Chondrocyte (in vitro differentiated cells): ENCODE results near the gene PDE3B. TPM values are rescaled to one million over a fixed set of nuclear protein-coding genes. Genes with fewer than 3 reads are reported as not detected.
A peak's percentile ranks its signal among the peaks of the same experiment; 100 is the strongest.

Experiments
- DNase-seq: peaks from one replicate; pipeline ENCODE4 v3.0.0; 2021; ENCODE audit warnings: mixed read lengths, low spot score
- H3K27ac Mint-ChIP-seq: one replicate; pipeline ENCODE4 v1.8.0; 2021; ENCODE audit warnings: mild to moderate bottlenecking, moderate library complexity, mixed read lengths; ENCODE audit not compliant: unreplicated experiment
- H3K27me3 Mint-ChIP-seq: 2 replicates; pipeline ENCODE4 v1.8.0; 2021; ENCODE audit warnings: low read depth, mixed read lengths
- H3K36me3 Mint-ChIP-seq: 2 replicates; pipeline ENCODE4 v1.8.0; 2021; ENCODE audit warnings: low read depth, mixed read lengths
- H3K4me1 Mint-ChIP-seq: 2 replicates; pipeline ENCODE4 v1.8.0; 2021; ENCODE audit warnings: low read depth, mild to moderate bottlenecking, mixed read lengths
- H3K4me3 Mint-ChIP-seq: one replicate; pipeline ENCODE4 v1.8.0; 2021; ENCODE audit warnings: mild to moderate bottlenecking, moderate library complexity, mixed read lengths; ENCODE audit not compliant: unreplicated experiment
- H3K9me3 Mint-ChIP-seq: 2 replicates; pipeline ENCODE4 v1.8.0; 2021; ENCODE audit warnings: low read depth, mixed read lengths
- CTCF ChIP-seq: fragments of 200-600 bp; sonication (generic); IDR thresholded peaks from 2 replicates; pipeline ENCODE4 v1.5.0; 2021; ENCODE audit warnings: antibody characterized with exemption, mild to moderate bottlenecking, moderate library complexity
- total RNA-seq: library from RNA; stranded (reverse); gene quantifications from 3 replicates; pipeline ENCODE4 v1.2.1, GENCODE V29; 2021

The PDE3B gene
- total RNA-seq, 1 donor from 2014 or later, result 0.47 TPM

GRCh38 chr11:14906993-14907392, 263.4 kb downstream of the PDE3B start:
- DNase-seq, result no peak
- Mint-ChIP-seq H3K27me3 (peaks cover 22% of the 10 kb centered on the region), H3K4me1 (peaks cover 7% of the 10 kb centered on the region), H3K27ac (no peak overlapping the region), H3K36me3 (no peaks in the 10 kb centered on the region), H3K4me3 (no peak overlapping the region), H3K9me3 (no peaks in the 10 kb centered on the region)
- TF ChIP-seq CTCF, result no peak

DNA sequence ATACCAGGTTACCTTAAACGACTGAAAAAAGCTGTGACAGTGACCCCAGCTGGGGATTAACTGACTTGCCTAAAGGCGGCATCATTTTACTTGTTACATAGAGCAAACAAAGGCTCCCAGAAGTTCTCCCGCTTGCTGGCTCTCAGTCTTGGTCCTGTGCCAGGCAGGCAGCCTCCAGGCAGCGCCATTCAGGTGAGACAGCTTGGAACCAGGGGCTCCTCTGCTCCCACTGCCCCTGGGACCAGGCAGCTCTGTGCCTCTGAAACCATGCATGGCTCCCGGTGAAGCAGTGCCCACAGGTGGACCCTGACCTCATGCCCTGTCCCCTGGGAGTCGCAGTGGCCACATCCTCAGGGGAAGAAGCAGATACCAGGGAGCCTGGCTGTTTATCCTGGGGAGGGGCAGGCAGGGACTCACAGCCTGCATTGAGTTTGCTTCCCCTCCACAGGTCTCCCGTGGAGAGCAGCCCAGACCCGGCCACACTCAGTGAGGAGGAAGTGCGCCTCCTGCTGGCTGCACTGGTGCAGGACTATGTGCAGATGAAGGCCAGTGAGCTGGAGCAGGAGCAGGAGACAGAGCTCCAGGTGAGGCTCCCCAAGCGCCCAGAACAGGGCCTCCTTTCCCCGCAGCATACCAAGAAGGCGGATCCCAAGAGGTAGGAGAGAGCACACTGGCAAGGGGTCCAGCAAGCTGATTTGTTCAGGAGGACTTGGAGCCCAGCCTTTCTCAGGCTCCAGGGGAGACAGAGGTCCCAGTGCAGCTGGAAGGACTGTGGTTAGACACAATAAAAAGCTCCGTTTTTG, 264.0 kb downstream of the PDE3B start:
- TF ChIP-seq CTCF, result peak; percentile 79
- Mint-ChIP-seq H3K36me3 (no peaks in the 10 kb centered on the region), H3K27ac (no peak overlapping the region), H3K9me3 (no peaks in the 10 kb centered on the region), H3K4me1 (peaks cover 6% of the 10 kb centered on the region), H3K27me3 (peaks cover 22% of the 10 kb centered on the region), H3K4me3 (no peak overlapping the region)
- DNase-seq, result peak; percentile 88

GRCh38 chr11:14908214-14908880, 264.7 kb downstream of the PDE3B start:
- Mint-ChIP-seq H3K4me3 (no peak overlapping the region), H3K36me3 (no peaks in the 10 kb centered on the region), H3K27ac (no peak overlapping the region), H3K4me1 (no peaks in the 10 kb centered on the region), H3K9me3 (no peaks in the 10 kb centered on the region), H3K27me3 (peaks cover 22% of the 10 kb centered on the region)
- TF ChIP-seq CTCF, result peak; percentile 76
- DNase-seq, result no peak

- TF ChIP-seq CTCF, result no peak
- no peaks in the 10 kb centered on the region for H3K4me1 Mint-ChIP-seq
- DNase-seq, result no peak
- no peak overlapping the region for H3K27ac Mint-ChIP-seq
- peaks cover 29% of the 10 kb centered on the region for H3K27me3 Mint-ChIP-seq
- no peaks in the 10 kb centered on the region for H3K36me3 Mint-ChIP-seq
- no peak overlapping the region for H3K4me3 Mint-ChIP-seq
- peaks cover 7% of the 10 kb centered on the region for H3K9me3 Mint-ChIP-seq
Measured at GRCh38 chr11:14914536-14914935, 270.9 kb downstream of the PDE3B start.

DNA sequence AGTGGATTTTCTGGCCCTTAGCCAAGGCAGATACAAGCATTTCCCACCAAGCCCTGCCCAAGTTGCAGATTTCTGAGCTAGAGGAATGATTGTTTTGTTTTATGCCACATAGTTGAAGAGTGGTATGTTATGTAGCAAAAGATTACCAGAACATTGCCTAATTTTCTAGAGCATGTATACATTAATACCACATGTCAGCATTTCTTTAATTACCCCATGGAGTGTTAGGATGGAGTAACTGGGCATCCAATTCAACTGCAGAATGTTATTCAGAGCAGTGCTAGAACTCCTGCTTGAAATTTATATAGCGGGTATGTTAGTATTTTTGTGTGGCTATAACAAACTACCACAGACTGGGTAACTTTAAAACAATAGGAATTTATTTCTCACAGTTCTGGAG, 272.8 kb downstream of the PDE3B start:
- H3K9me3 Mint-ChIP-seq, result peaks cover 7% of the 10 kb centered on the region
- TF ChIP-seq CTCF, result no peak
- no peak overlapping the region for H3K4me3 Mint-ChIP-seq
- no peaks in the 10 kb centered on the region for H3K36me3 Mint-ChIP-seq
- no peak overlapping the region for H3K27ac Mint-ChIP-seq
- no peaks in the 10 kb centered on the region for H3K4me1 Mint-ChIP-seq
- no peak for DNase-seq
- H3K27me3 Mint-ChIP-seq, result peaks cover 35% of the 10 kb centered on the region

Other genes with a start within 250 kb of the PDE3B start
- gene COPB1, start 144.0 kb upstream of the PDE3B start, total RNA-seq, result 168 to 194 TPM (median 170 TPM) in 3 replicates
- 122 to 163 TPM (median 124 TPM) in 3 replicates for gene PSMA1, start 123.4 kb upstream of the PDE3B start, total RNA-seq
- gene CYP2R1, start 248.4 kb downstream of the PDE3B start, total RNA-seq, result 8.4 to 16.7 TPM (median 16.0 TPM) in 3 replicates